Measurements from ENCODE around the gene MUC5AC. TPM values are rescaled to one million over a fixed set of nuclear protein-coding genes. Genes with fewer than 3 reads are reported as not detected.

Gene MUC5AC
- polyA plus RNA-seq, 1 experiment, result not detected

GRCh38 chr11:1147792-1148191, 10.0 kb upstream of the MUC5AC start:
- Histone ChIP-seq H3K36me3 (ENCODE audit: control insufficient read depth, insufficient read depth, low read length) (no peaks in the 10 kb centered on the region), H3K27me3 (ENCODE audit: control insufficient read depth, insufficient read depth, low read length) (no peaks in the 10 kb centered on the region), H3K4me3 (ENCODE audit: low read depth, low read length) (no peak overlapping the region)
- TF ChIP-seq CTCF (IDR thresholded peaks at IDR 0.05; ENCODE audit: insufficient read depth, low read depth, low read length), result no peak
- CTCF ChIA-PET, result no interaction called here
- POLR2A ChIA-PET, result no interaction called here
- no peak for DNase-seq (ENCODE audit: low read depth)

- Histone ChIP-seq H3K4me3 (ENCODE audit: low read depth, low read length) (no peak overlapping the region), H3K36me3 (ENCODE audit: control insufficient read depth, insufficient read depth, low read length) (no peaks in the 10 kb centered on the region), H3K27me3 (ENCODE audit: control insufficient read depth, insufficient read depth, low read length) (no peaks in the 10 kb centered on the region)
- no peak for DNase-seq (ENCODE audit: low read depth)
- no peak for TF ChIP-seq CTCF (IDR thresholded peaks at IDR 0.05; ENCODE audit: insufficient read depth, low read depth, low read length)
- CTCF ChIA-PET, result interaction anchor here (0.6 kb wide), 1 partner anchor 397 kb away, joined by 3 read pairs; no protein-coding TSS in a partner anchor
- POLR2A ChIA-PET, result no interaction called here
Observed at GRCh38 chr11:1148752-1149180, 9.0 kb upstream of the MUC5AC start.

GRCh38 chr11:1149545-1149944, 8.2 kb upstream of the MUC5AC start:
- H3K27me3 ChIP-seq (ENCODE audit: control insufficient read depth, insufficient read depth, low read length), result no peaks in the 10 kb centered on the region
- H3K4me3 ChIP-seq (ENCODE audit: low read depth, low read length), result no peak overlapping the region
- no peak for DNase-seq (ENCODE audit: low read depth)
- POLR2A ChIA-PET, result interaction anchor here (0.6 kb wide), 1 partner anchor 331 kb away, joined by 5 read pairs; the partner anchor contains the start of gene PNPLA2
- no peak for TF ChIP-seq CTCF (IDR thresholded peaks at IDR 0.05; ENCODE audit: insufficient read depth, low read depth, low read length)
- CTCF ChIA-PET, result no interaction called here
- no peaks in the 10 kb centered on the region for H3K36me3 ChIP-seq (ENCODE audit: control insufficient read depth, insufficient read depth, low read length)

GRCh38 chr11:1150116-1150515, 7.6 kb upstream of the MUC5AC start:
- no peak for TF ChIP-seq CTCF (IDR thresholded peaks at IDR 0.05; ENCODE audit: insufficient read depth, low read depth, low read length)
- no peaks in the 10 kb centered on the region for H3K36me3 ChIP-seq (ENCODE audit: control insufficient read depth, insufficient read depth, low read length)
- CTCF ChIA-PET, result no interaction called here
- no peak overlapping the region for H3K4me3 ChIP-seq (ENCODE audit: low read depth, low read length)
- POLR2A ChIA-PET, result interaction anchor here (0.6 kb wide), 1 partner anchor 331 kb away, joined by 5 read pairs; the partner anchor contains the start of gene PNPLA2
- no peaks in the 10 kb centered on the region for H3K27me3 ChIP-seq (ENCODE audit: control insufficient read depth, insufficient read depth, low read length)
- no peak for DNase-seq (ENCODE audit: low read depth)

GRCh38 chr11:1150769-1151365, 6.9 kb upstream of the MUC5AC start:
- Histone ChIP-seq H3K4me3 (ENCODE audit: low read depth, low read length) (no peak overlapping the region), H3K36me3 (ENCODE audit: control insufficient read depth, insufficient read depth, low read length) (no peaks in the 10 kb centered on the region), H3K27me3 (ENCODE audit: control insufficient read depth, insufficient read depth, low read length) (no peaks in the 10 kb centered on the region)
- no peak for DNase-seq (ENCODE audit: low read depth)
- TF ChIP-seq CTCF (IDR thresholded peaks at IDR 0.05; ENCODE audit: insufficient read depth, low read depth, low read length), result no peak
- ChIA-PET POLR2A (no interaction called here), CTCF (interaction anchor here (1.2 kb wide), 1 partner anchor 9 kb away, joined by 3 read pairs; no protein-coding TSS in a partner anchor)

All from BJ (cell line).